HepG2 (cell line): ENCODE measurements around the gene STEAP1.
"Not testable (repeated sequence)": the region's sequence is repeated elsewhere in the genome, so short reads cannot be mapped to it uniquely, and the experiment has no call there.

Experiments
- CBX2 ChIP-seq, 2 experiments: fragments of 200-600 bp in 1 of 2; sonication (generic); formaldehyde crosslinking in 1 of 2; IDR thresholded peaks; 2 replicates each; pipeline versions ENCODE4 v1.7.0 to v1.8.1; 2018 to 2022; ENCODE audit warnings: low read depth in 2 of 2, low read length in 1 of 2, mild to moderate bottlenecking in 1 of 2, missing genetic modification reagents in 1 of 2
- CREB1 ChIP-seq, 2 experiments: fragments of 450-650 bp in 1 of 2; IDR thresholded peaks; 2 replicates each; pipeline ENCODE4 v1.6.1; 2016 to 2017; ENCODE audit warnings: control low read depth in 1 of 2, mild to moderate bottlenecking in 1 of 2, missing compliant biosample characterization in 1 of 2, missing genetic modification characterization in 1 of 2
- CTCF ChIP-seq: sonication (generic); formaldehyde crosslinking; IDR thresholded peaks from 2 replicates; pipeline ENCODE4 v1.5.0; 2020; ENCODE audit warnings: mild to moderate bottlenecking, missing genetic modification reagents, moderate library complexity
- NFE2L2 ChIP-seq: fragments of 150-350 bp; IDR thresholded peaks from 2 replicates; pipeline ENCODE4 v1.6.1; 2014; ENCODE audit warnings: low read length
- NR2C2 ChIP-seq: sonication (generic); formaldehyde crosslinking; IDR thresholded peaks from 2 replicates; pipeline ENCODE4 v1.4.0; 2020; ENCODE audit warnings: missing genetic modification reagents, mild to moderate bottlenecking, moderate library complexity, borderline replicate concordance

- TF ChIP-seq NFE2L2; CTCF (CRISPR knock-in tag); NR2C2 (CRISPR knock-in tag); CBX2 (IDR thresholded peaks at IDR 0.05; ENCODE audit: low read depth, low read length); CBX2 (CRISPR knock-in tag; IDR thresholded peaks at IDR 0.05; ENCODE audit: low read depth); CREB1 (IDR thresholded peaks at IDR 0.05); CREB1 (CRISPR knock-in tag; IDR thresholded peaks at IDR 0.05): not testable (repeated sequence)
Observed at GRCh38 chr7:90120205-90120604, 34.1 kb upstream of the STEAP1 start.
